Fibroblast of lung (primary cell): ENCODE results near the gene THAP10.

ENCODE experiments used
- EZH2 ChIP-seq: IDR thresholded peaks from 2 replicates; pipeline ENCODE4 v1.5.1; 2012; ENCODE audit warnings: low read length, control low read depth, mild to moderate bottlenecking; ENCODE audit errors: missing control alignments
- TF ChIP-seq, protein P1 (sequence below), 2 donors: IDR thresholded peaks in 1 of 2; conservative IDR thresholded peaks in 1 of 2; 1 replicate in 1 of 2; 2 replicates in 1 of 2; pipeline ENCODE4 v1.5.1; 2011 to 2012; ENCODE audit warnings: low read length in 2 of 2, control low read depth in 1 of 2, inconsistent platforms in 1 of 2, low read depth in 1 of 2, mild to moderate bottlenecking in 1 of 2

DNA sequence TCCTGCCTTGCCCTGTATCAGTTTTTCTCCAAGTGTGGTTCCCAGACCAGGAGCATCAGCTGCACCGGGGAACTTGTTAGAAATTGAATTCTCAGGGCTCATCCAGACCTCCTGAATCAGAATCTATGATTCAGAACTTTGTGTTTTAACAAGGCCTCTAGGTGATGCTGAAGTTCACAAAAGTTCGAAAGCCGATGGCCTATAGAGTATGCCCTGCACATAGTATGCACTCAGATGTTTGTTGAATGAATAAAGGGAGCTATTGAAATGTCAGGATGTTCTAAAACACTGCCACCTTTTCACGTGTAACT is 37.6 kb downstream of the THAP10 start:
- no peak for TF ChIP-seq EZH2
- TF ChIP-seq, protein P1, sequence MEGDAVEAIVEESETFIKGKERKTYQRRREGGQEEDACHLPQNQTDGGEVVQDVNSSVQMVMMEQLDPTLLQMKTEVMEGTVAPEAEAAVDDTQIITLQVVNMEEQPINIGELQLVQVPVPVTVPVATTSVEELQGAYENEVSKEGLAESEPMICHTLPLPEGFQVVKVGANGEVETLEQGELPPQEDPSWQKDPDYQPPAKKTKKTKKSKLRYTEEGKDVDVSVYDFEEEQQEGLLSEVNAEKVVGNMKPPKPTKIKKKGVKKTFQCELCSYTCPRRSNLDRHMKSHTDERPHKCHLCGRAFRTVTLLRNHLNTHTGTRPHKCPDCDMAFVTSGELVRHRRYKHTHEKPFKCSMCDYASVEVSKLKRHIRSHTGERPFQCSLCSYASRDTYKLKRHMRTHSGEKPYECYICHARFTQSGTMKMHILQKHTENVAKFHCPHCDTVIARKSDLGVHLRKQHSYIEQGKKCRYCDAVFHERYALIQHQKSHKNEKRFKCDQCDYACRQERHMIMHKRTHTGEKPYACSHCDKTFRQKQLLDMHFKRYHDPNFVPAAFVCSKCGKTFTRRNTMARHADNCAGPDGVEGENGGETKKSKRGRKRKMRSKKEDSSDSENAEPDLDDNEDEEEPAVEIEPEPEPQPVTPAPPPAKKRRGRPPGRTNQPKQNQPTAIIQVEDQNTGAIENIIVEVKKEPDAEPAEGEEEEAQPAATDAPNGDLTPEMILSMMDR (conservative IDR thresholded peaks at IDR 0.05 in 1 of 2, IDR thresholded peaks at IDR 0.05 in 1 of 2; ENCODE audit: low read depth in 1 of 2, low read length in 2 of 2), result peak; percentile 5 to 16
